Measurements from ENCODE around the gene PFKFB3. TPM values are rescaled to one million over a fixed set of nuclear protein-coding genes. Genes with fewer than 3 reads are reported as not detected.

PFKFB3 gene
- total and polyA plus RNA-seq, 2 of the 4 experiments (the other 2 are of a cell fraction): 34.1 to 45.5 TPM

- ATAC-seq (ENCODE audit: low read depth) (no peak), DNase-seq (no peak)
- Histone ChIP-seq H3K4me2 (ENCODE audit: low read depth, low read length) (no peak overlapping the region), H3K4me1 (ENCODE audit: control insufficient read depth, insufficient read depth, low read length) (peaks cover 7% of the 10 kb centered on the region), H3K23ac (ENCODE audit: low read depth, low read length) (no peak overlapping the region), H3K27me3 (ENCODE audit: control insufficient read depth, insufficient read depth, low read length) (no peaks in the 10 kb centered on the region), H3K9ac (ENCODE audit: low read depth, low read length) (no peak overlapping the region), H3K36me3 (ENCODE audit: control insufficient read depth, insufficient read depth, low read length) (no peaks in the 10 kb centered on the region), H3K4ac (ENCODE audit: low read depth, low read length) (no peak overlapping the region), H3K56ac (ENCODE audit: extremely low read depth, insufficient read depth, low read length) (no peak overlapping the region), H4K20me1 (ENCODE audit: insufficient read depth, low read length) (no peaks in the 10 kb centered on the region), H2AK9ac (replicated peaks; ENCODE audit: low read depth, low read length, poor library complexity) (no peak overlapping the region), H2BK120ac (ENCODE audit: low read depth, low read length) (no peak overlapping the region), H4K5ac (ENCODE audit: low read depth, low read length) (no peak overlapping the region), H3K27ac (ENCODE audit: insufficient read depth, low read length) (no peak overlapping the region), H3K14ac (replicated peaks; ENCODE audit: low read depth, low read length) (no peak overlapping the region), H3K18ac (ENCODE audit: low read depth, low read length) (no peak overlapping the region), H3K9me3 (ENCODE audit: control insufficient read depth, insufficient read depth, low read length) (no peaks in the 10 kb centered on the region), H2AK5ac (ENCODE audit: low read depth, low read length) (peak overlapping the region; percentile 14; the same call in 1 of the 2 replicates), H3K79me1 (ENCODE audit: low read depth in 1 of 2, low read length in 2 of 2) (0 out of 4 replicates have a peak, but pooled peaks cover 0 to 8% of the 10 kb centered on the region in 2 experiments), H3K4me3 (ENCODE audit: insufficient read depth, low read depth, low read length) (no peak overlapping the region), H2AFZ (replicated peaks; ENCODE audit: low read length, poor library complexity) (no peak overlapping the region), H2BK20ac (ENCODE audit: low read depth, low read length) (no peak overlapping the region), H3K9me1 (ENCODE audit: insufficient read depth, low read length) (peaks cover 22% of the 10 kb centered on the region), H4K8ac (ENCODE audit: low read depth in 2 of 2, low read length in 2 of 2) (no peak overlapping the region), H2BK5ac (ENCODE audit: low read depth, low read length, poor library complexity, severe bottlenecking) (no peak overlapping the region), H2BK15ac (ENCODE audit: low read depth, low read length) (no peak overlapping the region), H4K91ac (ENCODE audit: insufficient read depth, low read depth, low read length) (no peak overlapping the region)
- dilution Hi-C loops (cut with HindIII; ENCODE audit: low sequenced_read_pairs, unreplicated experiment) (no loop called here), in situ Hi-C loops (cut with MboI; ENCODE audit: low sequenced_read_pairs) (no loop called here), intact Hi-C loops (cut with micrococcal nuclease) (no loop called here)
- CTCF ChIA-PET: no interaction called here
- no CpG with 5 or more reads among the region's 3 CpGs for WGBS, 2 experiments (ENCODE audit: extremely low coverage in 2 of 2, insufficient read length in 1 of 2)
- POLR2A ChIA-PET (ENCODE audit: unreplicated experiment): no interaction called here
- no TSS peak for BruUV-seq (replicated peaks)
- TF ChIP-seq NFE2L2 (IDR thresholded peaks at IDR 0.05; ENCODE audit: low read depth, low read length) (no peak), BHLHE40 (IDR thresholded peaks at IDR 0.05; ENCODE audit: low read depth, low read length) (no peak), POLR2A (IDR thresholded peaks at IDR 0.05; ENCODE audit: low read depth, low read length) (no peak), CTCF (conservative IDR thresholded peaks at IDR 0.05; ENCODE audit: low read depth, low read length) (no peak), USF2 (IDR thresholded peaks at IDR 0.05; ENCODE audit: low read depth, low read length) (no peak), SMC3 (IDR thresholded peaks at IDR 0.05; ENCODE audit: low read depth, low read length) (no peak), FOS (IDR thresholded peaks at IDR 0.05; ENCODE audit: low read depth, low read length) (no peak), CHD1 (IDR thresholded peaks at IDR 0.05; ENCODE audit: low read depth, low read length) (no peak), RCOR1 (IDR thresholded peaks at IDR 0.05; ENCODE audit: insufficient replicate concordance, low read length) (no peak), CEBPB (IDR thresholded peaks at IDR 0.05; ENCODE audit: low read depth, low read length) (no peak), RFX5 (IDR thresholded peaks at IDR 0.05; ENCODE audit: low read depth, low read length) (no peak), MXI1 (IDR thresholded peaks at IDR 0.05; ENCODE audit: borderline replicate concordance, low read depth, low read length) (no peak), MAZ (IDR thresholded peaks at IDR 0.05; ENCODE audit: borderline replicate concordance, low read depth, low read length) (no peak), MAFK (IDR thresholded peaks at IDR 0.05; ENCODE audit: low read depth, low read length) (no peak)
Observed at GRCh38 chr10:6271663-6272062, 68.9 kb downstream of the PFKFB3 start.
